NCI-H1930 (cell line): Measurements from ENCODE around the gene SPSB3.

Source experiments
- DNase-seq, 2 experiments: peaks; one replicate each; lab custom pipeline; 2025; lab: John Stamatoyannopoulos, UW

Gene SPSB3

GRCh38 chr16:1775006-1775845 lies 7.1 kb downstream of the SPSB3 start:
- DNase-seq: no peak

GRCh38 chr16:1774448-1774780 lies 8.0 kb downstream of the SPSB3 start:
- no peak for DNase-seq

GRCh38 chr16:1773703-1774447 lies 8.5 kb downstream of the SPSB3 start:
- no peak for DNase-seq

GRCh38 chr16:1772908-1773702 lies 9.3 kb downstream of the SPSB3 start, which contains the start of gene MRPS34:
MRPS34 (minus strand) TSS chr16:1773134; CDS start chr16:1773119, 15 bp downstream.
- DNase-seq: peak; percentile 80 to 90

GRCh38 chr16:1772362-1772907 lies 9.9 kb downstream of the SPSB3 start, which contains the start of gene EME2:
EME2 (plus strand) TSS chr16:1772810; CDS start chr16:1773228, 418 bp downstream.
- no peak for DNase-seq

- no peak for DNase-seq
Measured at GRCh38 chr16:1771864-1772361, 10.5 kb downstream of the SPSB3 start.

GRCh38 chr16:1771188-1771863 lies 11.0 kb downstream of the SPSB3 start, which contains the start of gene NME3:
NME3 (minus strand) TSS chr16:1771543; CDS start chr16:1771534, 9 bp downstream.
- DNase-seq: peak in 1 of 2 experiments; percentile 36

- no peak for DNase-seq
Measured at GRCh38 chr16:1770328-1771187, 11.8 kb downstream of the SPSB3 start.

- DNase-seq: no peak
Measured at GRCh38 chr16:1769402-1770300, 12.7 kb downstream of the SPSB3 start.

- no peak for DNase-seq
Measured at GRCh38 chr16:1768767-1769401, 13.5 kb downstream of the SPSB3 start.

- DNase-seq: no peak
Measured at GRCh38 chr16:1768061-1768766, 14.2 kb downstream of the SPSB3 start.

- no peak for DNase-seq
Measured at GRCh38 chr16:1767116-1767994, 15.0 kb downstream of the SPSB3 start.

GRCh38 chr16:1766701-1767100 lies 15.7 kb downstream of the SPSB3 start:
- DNase-seq: no peak

- no peak for DNase-seq
Measured at GRCh38 chr16:1766231-1766630, 16.1 kb downstream of the SPSB3 start.

- DNase-seq: no peak
Measured at GRCh38 chr16:1765826-1766225, 16.5 kb downstream of the SPSB3 start.

- no peak for DNase-seq
Measured at GRCh38 chr16:1764971-1765370, 17.4 kb downstream of the SPSB3 start.
